CMK (cell line): ENCODE measurements around the gene AASDH.

Experiments
- DNase-seq: peaks from one replicate; pipeline ENCODE4 v3.0.0-alpha.2; 2010; ENCODE audit warnings: low read depth

Gene AASDH

DNA sequence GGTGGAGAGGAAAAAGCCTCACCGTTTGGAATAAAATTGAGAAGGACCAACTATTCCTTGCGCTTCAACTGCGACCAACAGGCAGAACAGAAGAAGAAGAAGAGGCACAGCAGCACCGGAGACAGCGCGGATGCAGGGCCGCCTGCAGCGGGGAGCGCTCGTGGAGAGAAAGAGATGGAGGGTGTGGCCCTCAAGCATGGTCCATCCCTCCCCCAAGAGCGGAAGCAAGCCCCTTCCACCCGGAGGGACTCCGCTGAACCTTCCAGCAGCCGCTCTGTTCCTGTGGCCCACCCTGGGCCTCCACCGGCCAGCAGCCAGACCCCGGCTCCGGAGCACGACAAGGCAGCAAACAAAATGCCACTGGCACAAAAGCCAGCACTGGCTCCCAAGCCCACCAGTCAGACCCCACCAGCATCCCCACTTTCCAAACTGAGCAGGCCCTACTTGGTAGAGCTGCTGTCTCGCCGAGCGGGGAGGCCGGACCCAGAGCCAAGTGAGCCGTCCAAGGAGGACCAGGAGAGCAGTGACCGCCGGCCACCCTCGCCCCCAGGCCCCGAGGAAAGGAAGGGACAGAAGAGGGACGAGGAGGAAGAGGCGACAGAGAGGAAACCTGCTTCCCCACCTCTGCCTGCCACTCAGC is 71.2 kb downstream of the AASDH start:
- DNase-seq, result no peak

DNA sequence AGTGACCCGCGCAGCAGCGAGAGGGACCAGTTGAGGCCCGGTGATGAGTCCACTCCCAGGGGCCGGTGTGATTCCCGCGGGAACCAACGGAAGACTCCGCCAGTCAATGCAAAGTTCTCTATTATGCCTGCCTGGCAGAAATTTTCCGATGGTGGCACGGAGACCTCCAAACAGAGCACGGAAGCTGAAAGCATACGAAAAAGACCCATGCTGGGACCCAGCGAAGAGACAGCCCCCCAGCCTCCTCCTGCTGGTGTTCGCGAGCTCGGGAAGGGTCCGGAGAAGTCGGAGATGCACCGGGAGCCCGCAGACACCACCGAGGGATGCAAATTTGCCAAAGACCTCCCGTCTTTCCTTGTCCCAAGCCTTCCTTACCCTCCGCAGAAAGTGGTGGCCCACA is 71.7 kb downstream of the AASDH start:
- no peak for DNase-seq

DNA sequence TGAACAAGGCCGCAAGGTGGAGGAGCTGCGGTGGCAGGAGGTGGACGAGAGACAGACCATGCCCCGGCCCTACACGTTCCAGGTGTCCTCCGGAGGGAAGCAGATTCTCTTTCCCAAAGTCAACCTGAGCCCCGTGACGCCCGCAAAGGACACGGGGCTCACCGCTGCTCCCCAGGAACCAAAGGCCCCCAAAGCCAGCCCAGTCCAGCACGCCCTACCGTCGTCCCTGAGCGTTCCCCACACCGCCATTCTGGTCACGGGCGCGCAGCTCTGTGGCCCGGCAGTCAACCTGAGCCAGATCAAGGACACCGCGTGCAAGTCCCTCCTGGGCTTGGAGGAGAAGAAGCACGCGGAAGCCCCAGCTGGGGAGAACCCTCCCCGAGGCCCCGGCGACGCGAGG is 72.2 kb downstream of the AASDH start:
- no peak for DNase-seq

DNA sequence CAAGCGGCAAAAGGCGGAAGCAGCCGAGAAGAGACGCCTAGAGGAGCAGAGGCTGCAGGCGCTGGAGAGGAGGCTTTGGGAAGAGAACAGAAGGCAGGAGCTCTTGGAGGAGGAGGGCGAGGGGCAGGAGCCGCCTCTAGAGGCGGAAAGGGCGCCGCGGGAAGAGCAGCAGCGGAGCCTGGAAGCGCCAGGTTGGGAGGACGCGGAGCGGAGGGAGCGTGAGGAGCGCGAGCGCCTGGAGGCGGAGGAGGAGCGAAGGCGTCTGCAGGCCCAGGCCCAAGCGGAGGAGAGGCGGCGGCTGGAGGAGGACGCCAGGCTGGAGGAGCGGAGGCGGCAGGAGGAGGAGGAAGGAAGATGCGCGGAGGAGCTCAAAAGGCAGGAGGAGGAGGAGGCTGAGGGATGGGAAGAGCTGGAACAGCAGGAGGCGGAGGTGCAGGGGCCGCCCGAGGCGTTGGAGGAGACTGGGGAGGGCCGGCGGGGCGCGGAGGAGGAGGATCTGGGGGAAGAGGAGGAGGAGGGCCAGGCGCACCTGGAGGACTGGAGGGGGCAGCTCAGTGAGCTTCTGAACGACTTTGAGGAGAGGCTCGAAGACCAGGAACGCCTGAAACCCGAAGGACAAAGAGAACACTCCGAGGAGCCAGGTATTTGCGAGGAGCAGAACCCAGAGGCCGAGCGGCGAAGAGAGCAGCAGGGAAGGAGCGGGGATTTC is 72.9 kb downstream of the AASDH start:
- no peak for DNase-seq

DNA sequence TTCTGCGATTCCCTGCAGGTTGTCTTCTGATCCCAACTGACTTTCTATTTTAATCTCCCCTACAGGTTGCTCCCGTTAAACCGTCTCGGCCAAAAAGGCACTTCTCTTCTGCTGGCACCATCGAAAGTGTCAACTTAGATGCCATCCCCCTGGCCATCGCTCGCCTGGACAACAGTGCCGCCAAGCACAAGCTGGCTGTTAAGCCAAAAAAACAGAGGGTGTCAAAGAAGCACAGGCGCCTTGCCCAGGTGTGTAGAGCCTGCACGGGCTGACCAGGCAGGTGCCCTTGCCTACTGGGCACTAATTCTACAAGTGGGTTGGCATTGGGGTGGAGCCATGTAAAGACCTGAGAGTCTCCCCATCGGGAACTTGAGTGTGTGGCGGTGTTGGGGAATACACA is 74.2 kb downstream of the AASDH start:
- DNase-seq, result no peak

DNA sequence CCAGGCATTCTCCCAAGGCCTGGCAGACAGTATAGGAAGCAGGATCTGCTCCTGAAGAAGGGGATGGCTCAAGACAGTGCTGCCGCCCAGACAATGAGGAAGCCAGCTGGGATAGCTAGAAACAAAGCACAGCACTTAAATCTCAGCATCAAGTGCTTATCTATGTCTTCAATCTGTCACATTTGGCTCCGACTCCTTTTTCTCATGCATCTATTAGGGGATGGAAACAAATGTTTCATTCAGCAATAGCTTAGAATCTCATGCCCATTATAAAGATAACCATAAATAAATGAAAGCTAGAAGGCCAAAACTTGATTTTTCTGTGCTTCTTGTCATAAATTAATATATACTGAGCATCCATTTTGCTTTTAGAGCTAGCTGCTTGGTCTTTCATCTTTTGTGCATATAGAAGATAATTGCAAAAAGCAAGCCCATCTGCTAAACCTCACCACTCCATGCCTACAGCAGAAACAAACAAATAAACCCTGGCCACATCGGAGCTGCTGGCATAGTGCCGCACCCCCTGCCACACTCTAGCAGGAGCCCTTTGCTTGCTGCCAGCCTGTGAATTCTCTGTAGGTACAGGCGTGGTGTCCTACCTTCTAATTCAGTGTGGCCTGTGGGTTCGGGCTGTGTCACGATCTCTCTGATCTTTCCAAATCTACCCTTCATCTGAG is 75.9 kb downstream of the AASDH start:
- no peak for DNase-seq

DNA sequence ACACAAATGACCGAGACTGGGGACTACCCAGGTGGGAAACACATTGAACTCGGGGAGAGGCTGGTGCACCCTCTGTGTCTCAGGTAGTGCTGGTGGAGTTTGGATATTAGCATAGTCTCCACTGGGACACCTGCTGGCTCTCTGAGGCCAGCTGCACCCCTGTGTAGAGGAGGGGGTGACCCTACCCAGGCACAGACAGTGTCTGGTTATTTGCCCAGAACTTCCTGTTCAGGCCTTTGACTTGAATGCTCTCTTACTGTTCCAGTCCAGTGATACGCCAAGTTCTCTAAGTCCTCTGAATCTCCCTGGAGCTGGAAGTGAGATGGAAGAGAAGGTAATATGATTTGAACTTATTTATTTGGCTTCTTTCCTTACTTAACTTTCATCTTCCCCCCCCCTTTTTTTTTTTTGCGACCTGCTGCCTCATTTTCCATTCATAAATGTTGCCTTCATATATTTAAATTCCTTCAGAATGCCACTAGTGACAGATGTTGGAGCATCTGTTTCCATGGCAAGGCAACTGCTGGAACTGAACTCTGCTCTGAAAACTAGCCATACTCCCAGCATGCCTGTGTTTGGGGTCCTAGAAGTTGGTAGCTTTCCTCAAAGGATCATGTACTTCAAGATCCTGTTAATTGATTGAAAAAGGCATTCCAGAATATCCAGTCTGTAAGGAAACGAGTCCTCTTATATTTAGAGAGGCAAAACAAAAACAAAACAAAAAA is 76.7 kb downstream of the AASDH start:
- DNase-seq, result no peak

DNA sequence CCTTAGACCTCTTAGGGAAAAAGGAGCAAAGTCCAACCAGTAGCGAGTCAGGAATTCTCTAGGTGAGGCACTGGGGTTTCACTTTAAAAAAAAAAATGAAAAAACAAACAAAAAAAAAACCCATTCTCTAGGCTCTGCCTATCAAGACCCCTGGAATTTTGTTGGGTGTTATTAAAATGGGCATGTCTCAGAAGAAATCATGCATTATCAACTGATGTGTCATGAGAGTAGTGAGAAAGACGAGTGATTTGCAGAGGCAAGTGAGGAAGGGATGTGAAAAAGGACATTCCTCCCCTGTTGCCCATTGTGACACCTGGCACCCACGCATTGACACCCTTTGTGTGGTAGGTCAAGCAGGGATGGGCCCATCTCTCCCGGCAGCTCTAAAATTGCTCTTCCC is 78.9 kb downstream of the AASDH start:
- DNase-seq, result no peak

DNA sequence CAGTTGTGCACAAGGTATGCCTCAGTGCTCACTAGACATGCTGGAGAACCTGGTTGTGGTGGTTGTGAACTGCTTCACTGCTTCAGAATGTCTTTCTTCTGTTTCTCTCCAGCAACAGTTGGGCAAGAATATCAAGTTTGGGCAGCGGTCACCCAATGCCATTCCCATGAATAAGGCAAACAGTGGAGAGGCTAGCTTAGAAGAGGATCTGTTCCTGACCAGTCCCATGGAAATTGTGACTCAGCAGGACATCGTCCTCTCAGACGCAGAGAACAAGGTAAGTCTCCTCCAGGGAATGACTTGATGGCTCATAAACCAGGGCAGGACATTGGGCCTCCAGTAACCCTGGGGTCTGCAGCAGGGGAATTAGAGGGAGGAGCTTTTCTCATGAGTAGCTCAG is 79.9 kb downstream of the AASDH start:
- DNase-seq, result no peak

DNA sequence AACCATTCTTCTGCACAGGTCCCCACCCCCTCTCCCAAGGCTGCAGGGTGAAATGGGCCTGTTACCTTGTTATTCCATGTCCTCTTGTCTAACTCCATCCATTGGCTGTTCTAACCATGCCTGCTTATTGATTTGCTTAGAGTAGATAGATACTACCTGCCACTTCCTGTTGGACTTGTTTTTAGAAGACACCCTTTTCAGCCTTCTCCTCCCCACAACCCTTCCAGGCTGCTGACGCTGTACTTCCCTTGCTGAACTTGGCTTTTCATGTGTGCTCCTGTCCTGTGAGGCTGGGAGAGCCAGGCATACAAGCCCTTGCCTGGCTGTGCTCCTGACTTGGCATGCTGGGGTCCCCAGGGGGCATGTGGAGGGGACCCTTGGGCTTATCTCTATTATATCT is 81.9 kb downstream of the AASDH start:
- no peak for DNase-seq

DNA sequence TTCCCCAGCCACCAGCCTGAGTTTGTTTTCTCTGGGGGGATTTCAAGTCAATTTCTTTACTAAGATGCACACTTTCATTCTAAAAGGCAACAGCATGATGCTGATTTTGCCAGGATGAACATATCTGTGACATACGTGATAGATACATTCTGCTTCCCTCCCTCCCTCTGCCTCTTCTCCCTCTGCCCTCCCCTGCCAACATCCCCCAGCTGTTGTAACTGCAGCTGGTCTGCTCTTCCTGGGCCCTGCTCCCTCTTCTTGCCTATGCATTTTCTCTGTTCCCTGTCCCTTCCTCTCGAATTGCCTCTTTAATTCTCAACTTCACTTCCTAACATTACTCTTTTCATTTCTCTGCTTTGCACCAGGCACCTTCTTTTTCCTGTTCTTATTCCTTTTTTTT is 83.4 kb downstream of the AASDH start:
- DNase-seq, result no peak

DNA sequence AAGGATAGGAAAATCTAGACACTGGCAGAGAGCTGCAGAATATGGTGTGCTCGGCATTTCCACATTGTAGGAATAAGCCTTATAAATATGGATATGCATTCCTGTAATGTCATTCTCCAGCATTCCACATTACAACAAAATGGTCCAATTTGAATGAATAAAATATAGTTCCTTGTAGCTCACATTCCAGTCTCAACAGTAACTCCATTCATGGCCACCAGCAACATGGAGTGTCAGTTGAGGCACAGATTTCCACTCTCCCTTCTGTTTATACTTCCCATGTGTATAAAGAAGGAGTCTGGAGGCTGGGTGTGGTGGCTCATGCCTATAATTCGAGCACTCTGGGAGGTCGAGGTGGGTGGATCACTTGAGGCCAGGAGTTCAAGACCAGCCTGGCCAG is 84.5 kb downstream of the AASDH start:
- DNase-seq, result no peak

DNA sequence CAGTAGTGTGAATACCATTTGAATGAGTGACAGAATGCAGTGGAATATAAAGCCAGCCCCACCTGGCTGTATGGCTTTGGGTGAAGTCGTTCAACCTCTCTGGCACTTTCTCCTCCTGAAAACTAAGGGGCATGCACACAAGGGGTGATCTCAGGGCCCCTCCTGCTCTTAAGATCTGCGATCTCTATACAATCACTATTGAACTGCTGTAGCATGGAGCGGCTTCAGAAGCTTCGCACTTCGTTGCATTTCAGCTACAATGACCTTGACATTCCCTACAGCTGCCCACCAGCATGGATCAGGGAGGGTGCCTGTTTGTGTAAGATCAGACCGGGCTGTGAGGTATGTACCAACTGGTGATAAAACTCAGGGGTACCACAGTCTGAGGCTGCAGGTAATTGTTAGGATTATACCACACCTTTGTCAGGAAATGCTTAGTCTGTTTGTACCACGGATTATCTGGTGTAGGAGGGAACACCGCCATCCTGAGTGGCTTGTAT is 85.2 kb downstream of the AASDH start:
- DNase-seq, result no peak

DNA sequence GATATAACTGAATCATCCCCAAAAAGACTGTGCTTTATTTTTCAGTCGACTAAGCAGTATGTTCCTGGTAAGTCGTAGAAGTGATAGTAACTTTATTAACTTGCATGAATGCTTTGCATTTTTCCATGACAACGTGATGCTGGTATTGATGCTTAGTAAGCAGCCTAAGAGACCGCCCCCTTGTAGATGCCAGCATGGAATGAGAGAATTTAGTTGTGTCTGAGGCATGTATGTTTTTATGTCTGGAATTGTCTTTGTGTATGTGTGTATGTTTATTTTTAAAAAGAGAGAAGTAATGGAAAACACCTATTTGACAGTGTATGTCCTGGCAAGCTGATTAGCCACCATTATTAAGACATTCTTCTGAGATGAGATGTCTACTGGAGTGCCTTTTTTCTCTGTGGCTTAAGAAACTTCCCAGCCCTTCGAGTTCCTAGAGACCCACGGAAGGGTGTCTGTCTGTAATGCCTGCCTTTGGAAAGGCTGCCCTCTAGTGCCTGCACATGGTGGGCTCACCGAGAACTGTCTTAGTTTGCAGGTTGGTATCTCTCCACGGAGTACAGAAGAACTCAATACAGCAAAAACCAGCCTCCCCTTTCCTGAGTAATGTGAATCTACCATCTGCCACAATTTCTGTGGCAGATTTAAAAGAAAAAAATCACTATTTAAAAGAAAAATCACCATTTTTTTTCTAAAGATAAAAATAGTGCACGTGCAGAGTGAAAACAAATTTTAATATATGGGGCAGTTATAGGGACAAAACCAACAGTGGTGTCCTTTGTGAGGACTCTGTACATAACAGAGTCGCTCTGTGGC is 85.9 kb downstream of the AASDH start:
- peak; percentile 61 for DNase-seq

DNA sequence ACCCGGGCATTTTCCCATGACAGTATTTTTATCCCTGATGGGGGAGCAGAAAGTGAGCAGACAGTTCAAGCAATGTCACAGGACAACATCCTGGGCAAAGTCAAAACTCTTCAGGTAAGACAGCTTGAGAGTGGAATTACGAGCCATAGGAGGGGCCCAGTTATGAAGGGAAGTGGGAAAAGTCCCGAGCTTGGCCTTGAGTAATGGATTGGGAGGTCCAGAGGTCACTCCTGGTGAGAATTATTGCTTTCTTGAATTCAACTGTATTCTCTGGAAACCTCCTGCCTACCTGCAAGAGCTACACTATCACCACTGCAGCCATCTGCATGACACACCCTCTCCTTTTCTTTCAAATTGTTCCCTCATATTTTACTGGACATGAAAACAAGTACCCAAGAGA is 89.1 kb downstream of the AASDH start:
- DNase-seq, result no peak

DNA sequence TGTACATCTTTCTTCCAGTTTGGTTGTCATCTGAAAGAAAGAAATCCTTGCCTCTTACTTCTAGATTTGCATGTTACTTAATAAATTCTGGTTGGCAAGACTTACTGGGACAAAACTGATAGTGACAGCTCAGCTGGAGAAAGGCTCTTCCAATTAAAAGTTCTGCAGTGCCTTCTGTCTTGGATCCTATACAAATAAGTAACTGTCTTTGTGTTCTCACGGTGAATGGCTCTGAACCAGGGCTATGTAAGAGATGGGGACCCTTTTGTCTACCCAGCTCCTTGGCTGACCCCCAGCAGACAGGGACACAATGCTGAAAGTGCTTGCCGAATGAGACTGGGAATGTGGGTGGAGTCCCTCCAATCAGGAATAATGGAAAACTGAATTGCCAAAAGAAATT is 89.5 kb downstream of the AASDH start:
- DNase-seq, result no peak

DNA sequence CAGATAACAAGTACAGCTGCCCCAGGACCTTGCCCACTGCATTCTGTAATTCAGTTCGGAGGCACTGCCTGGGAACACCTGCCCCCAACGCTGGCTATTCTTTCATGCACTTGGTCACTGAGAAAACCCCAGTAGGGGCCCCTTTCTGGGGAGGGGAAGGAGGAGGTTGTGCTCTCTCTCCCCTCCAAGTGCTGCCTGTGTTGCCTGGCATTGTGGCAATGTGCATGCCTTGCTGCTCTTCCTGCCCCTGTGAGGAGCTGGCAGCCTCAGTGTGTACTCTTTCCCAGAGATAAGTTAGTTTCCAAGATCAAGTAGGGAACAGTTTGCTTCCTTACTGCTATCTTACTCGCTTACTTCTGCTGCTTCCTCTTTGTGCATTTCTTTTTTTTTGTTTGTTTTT is 90.8 kb downstream of the AASDH start:
- DNase-seq, result peak; percentile 24

DNA sequence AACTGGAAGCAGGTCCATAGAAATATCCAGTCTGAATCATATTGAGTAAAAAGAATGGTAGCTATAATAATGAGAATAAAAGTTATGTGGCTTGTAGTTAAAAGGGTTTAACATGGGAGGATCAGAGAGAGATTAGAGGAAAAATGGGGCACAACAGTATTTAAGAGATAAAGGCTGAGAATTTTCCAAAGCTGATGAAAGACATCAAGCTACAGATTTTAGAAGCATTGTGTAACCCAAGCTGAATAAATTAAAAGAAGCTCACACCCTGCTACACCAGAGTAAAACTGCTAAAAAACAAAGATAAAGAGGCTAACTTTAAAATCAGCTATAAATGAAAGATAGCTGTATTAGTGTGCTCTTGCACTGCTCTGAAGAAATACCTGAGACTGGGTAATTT is 94.2 kb downstream of the AASDH start:
- DNase-seq, result no peak

DNA sequence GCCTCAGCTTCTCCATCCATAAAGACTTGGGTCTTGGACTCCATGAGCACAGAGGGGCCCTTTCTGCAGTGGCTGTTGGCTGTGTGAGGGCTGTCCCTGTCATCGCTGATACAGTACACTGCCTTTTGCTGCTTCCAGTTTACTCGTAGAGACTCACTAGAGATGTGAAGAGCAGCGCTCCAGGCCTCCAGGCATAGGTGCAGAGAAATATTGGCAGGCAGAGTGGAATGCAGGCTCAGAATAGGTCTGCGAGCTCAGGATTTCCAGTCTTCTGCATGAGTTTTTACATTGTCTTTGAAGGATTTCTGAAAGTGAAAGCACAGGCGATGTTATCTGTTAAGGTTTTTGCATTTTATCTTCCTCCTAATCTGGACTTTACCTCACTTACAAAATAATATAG is 97.4 kb downstream of the AASDH start:
- no peak for DNase-seq

DNA sequence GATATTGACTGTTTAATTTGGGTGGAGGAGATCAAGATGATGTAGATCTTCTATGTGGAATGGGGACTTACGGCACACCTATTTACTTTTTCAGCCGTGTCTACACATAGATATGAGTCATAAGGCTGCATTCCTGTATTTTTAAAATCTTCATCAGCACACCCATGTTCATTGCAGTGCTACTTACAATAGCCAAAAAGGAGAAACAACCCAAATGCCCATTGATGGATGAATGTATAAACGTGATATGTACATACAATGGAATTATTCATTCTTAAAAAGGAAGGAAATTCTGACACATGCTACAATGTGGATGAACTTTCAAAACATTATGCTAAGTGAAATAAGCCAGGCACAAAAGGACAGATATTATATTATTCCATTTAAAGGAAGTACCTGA is 98.6 kb downstream of the AASDH start:
- DNase-seq, result no peak
